GM23338 (cell line): ENCODE measurements around the gene RPL28.

ENCODE experiments used
- CREB1 ChIP-seq: fragments of 250-450 bp; sonication (Bioruptor Pico); IDR thresholded peaks from 2 replicates; pipeline ENCODE4 v1.5.0; 2020; ENCODE audit warnings: low read depth, mild to moderate bottlenecking, moderate library complexity
- CTCF ChIP-seq, 2 experiments: fragments of 200-600 bp in 1 of 2; sonication (generic) in 1 of 2; conservative IDR thresholded peaks; 2 replicates each; pipeline versions ENCODE4 v1.5.1 to v1.6.1; 2016 to 2017; ENCODE audit warnings: antibody characterized with exemption in 2 of 2, low read depth in 2 of 2, mild to moderate bottlenecking in 2 of 2, moderate library complexity in 1 of 2
- EZH2 ChIP-seq: fragments of 200-600 bp; sonication (generic); IDR thresholded peaks from one replicate; pipeline ENCODE4 v1.8.0; 2017; ENCODE audit warnings: antibody characterized with exemption, mild to moderate bottlenecking, low read depth; ENCODE audit not compliant: unreplicated experiment
- EZH2phosphoT487 ChIP-seq: fragments of 200-600 bp; sonication (generic); IDR thresholded peaks from one replicate; pipeline ENCODE4 v1.8.1; 2018; ENCODE audit warnings: antibody characterized with exemption; ENCODE audit not compliant: unreplicated experiment
- JUNB ChIP-seq: IDR thresholded peaks from one replicate; pipeline ENCODE4 v1.6.1; 2016; ENCODE audit warnings: antibody characterized with exemption; ENCODE audit not compliant: unreplicated experiment
- NANOG ChIP-seq: IDR thresholded peaks from 2 replicates; pipeline ENCODE4 v1.6.1; 2016; ENCODE audit warnings: antibody characterized with exemption, borderline replicate concordance
- POLR2AphosphoS5 ChIP-seq: IDR thresholded peaks from 2 replicates; pipeline ENCODE4 v1.6.1; 2016; ENCODE audit warnings: antibody characterized with exemption, low read depth
- REST ChIP-seq: IDR thresholded peaks from one replicate; pipeline ENCODE4 v1.6.1; 2018; ENCODE audit warnings: antibody characterized with exemption; ENCODE audit not compliant: unreplicated experiment
- STAT1 ChIP-seq: IDR thresholded peaks from one replicate; pipeline ENCODE4 v1.6.1; 2016; ENCODE audit warnings: antibody characterized with exemption; ENCODE audit not compliant: unreplicated experiment
- ZNF331 ChIP-seq: fragments of 250-450 bp; sonication (Bioruptor Pico); IDR thresholded peaks from 2 replicates; pipeline ENCODE4 v1.5.0; 2020; ENCODE audit warnings: low read depth, mild to moderate bottlenecking, moderate library complexity
- ZNF462 ChIP-seq: fragments of 250-450 bp; sonication (Bioruptor Pico); IDR thresholded peaks from 2 replicates; pipeline ENCODE4 v1.5.0; 2020; ENCODE audit warnings: mild to moderate bottlenecking, moderate library complexity

GRCh38 chr19:55431183-55431582 is 45.5 kb downstream of the RPL28 start:
- TF ChIP-seq CTCF (conservative IDR thresholded peaks at IDR 0.05; ENCODE audit: low read depth in 2 of 2) (no peak), POLR2AphosphoS5 (no peak), EZH2phosphoT487 (no peak), EZH2 (no peak), CREB1 (CRISPR knock-in tag) (no peak), ZNF462 (CRISPR knock-in tag) (no peak), REST (no peak), NANOG (no peak), JUNB (no peak), ZNF331 (no peak), STAT1 (no peak)
